GM13977 (cell line): Measurements from ENCODE around the gene CSNK2A1.

Experiments
- DNase-seq: peaks from one replicate; pipeline ENCODE4 v3.0.0; 2012; ENCODE audit warnings: low spot score
- in situ Hi-C: fragments of 300-500 bp; cut with MboI; formaldehyde crosslinking; loops from one replicate; pipeline ENCODE4 v1.12.0; 2022; ENCODE audit warnings: low sequenced_read_pairs, low pct_unique_long_range_greater_than_20kb, mixed read lengths, inconsistent platforms; ENCODE audit not compliant: unreplicated experiment
- TF ChIP-seq, protein P1 (sequence below): IDR thresholded peaks from 2 replicates; pipeline ENCODE4 v1.5.1; 2012; ENCODE audit warnings: mild to moderate bottlenecking, control low read depth; ENCODE audit not compliant: insufficient read depth; ENCODE audit errors: extremely low read depth, missing control alignments

The CSNK2A1 gene

DNA sequence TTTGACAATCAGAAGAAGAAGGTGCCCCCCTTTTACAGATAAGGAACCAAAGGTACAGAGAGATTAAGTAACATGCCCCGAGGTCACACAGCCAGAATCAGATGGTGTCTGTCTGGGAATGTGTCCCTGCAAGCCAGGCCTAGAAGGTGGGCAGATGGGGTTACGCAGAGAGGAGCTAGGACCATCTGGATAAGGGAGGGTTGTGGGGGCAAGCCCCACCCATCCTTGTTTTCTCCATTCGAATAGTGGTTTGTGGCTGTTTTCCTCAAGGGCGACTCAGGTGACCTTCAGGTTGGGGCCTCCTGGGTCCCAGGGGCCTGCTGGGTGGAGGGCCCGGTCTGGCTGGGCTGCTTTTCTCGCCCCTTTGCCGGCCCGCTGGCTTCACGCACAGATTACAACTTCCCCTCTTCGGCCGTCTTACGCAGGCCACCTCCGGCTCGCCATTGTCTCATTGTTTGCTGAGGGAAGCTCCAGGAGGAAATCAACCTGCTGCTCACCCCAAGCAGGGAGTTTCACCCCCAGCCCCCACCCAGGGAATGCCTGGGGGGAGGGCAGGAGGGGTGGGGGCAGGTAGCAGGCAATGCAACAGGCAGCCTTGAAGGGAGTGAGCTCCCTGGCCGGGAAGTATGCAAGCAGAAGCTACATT, 30.8 kb upstream of the CSNK2A1 start:
- TF ChIP-seq, protein P1, sequence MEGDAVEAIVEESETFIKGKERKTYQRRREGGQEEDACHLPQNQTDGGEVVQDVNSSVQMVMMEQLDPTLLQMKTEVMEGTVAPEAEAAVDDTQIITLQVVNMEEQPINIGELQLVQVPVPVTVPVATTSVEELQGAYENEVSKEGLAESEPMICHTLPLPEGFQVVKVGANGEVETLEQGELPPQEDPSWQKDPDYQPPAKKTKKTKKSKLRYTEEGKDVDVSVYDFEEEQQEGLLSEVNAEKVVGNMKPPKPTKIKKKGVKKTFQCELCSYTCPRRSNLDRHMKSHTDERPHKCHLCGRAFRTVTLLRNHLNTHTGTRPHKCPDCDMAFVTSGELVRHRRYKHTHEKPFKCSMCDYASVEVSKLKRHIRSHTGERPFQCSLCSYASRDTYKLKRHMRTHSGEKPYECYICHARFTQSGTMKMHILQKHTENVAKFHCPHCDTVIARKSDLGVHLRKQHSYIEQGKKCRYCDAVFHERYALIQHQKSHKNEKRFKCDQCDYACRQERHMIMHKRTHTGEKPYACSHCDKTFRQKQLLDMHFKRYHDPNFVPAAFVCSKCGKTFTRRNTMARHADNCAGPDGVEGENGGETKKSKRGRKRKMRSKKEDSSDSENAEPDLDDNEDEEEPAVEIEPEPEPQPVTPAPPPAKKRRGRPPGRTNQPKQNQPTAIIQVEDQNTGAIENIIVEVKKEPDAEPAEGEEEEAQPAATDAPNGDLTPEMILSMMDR, result no peak
- in situ Hi-C loops, result loop anchor here (25.0 kb wide), 1 partner anchor 163 kb away; no protein-coding TSS in a partner anchor
- no peak for DNase-seq

DNA sequence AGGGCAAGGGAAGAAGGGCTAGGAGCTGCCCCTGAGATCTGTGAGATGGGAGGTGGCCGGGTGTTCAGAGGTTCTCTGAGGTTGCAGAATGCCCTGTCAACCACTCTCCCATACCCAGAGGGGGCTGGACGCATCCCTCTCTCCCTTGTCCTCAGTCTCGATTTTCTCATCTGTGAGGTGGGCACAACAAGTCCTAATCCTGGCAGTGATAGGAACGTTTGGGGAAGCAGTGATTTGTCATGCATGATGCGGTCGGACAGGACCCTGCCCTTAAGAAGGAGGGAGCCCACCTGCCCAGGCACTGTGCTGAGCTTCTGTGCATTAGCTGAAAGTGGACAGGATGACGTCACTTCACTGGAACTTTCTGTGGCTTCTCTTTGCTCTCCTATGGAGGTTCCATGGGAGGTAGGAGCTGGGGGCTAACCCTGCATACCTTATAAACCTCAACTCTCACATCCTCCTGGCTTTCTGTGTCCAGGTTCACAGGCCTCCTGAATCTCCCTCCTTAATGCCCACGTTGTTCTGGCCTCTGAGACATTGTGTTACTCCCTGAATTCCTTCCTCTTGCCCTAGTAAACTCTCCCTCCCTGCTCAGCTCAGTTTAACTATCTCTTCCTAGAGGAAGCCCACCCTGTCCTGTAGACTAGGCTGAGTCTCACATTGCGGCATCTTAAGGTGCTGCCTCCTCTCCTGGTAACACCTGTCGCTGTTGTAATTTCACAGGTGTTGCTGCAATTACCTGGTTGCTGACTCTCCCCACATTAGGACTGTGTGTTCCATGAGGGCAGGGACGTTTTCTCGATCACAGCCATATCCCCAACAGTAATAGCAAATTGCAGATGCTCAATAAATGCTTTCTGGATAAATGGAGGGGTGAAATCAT, 30.1 kb upstream of the CSNK2A1 start:
- TF ChIP-seq, protein P1, result no peak
- DNase-seq, result no peak
- in situ Hi-C loops, result loop anchor here (25.0 kb wide), 1 partner anchor 164 kb away; no protein-coding TSS in a partner anchor

DNA sequence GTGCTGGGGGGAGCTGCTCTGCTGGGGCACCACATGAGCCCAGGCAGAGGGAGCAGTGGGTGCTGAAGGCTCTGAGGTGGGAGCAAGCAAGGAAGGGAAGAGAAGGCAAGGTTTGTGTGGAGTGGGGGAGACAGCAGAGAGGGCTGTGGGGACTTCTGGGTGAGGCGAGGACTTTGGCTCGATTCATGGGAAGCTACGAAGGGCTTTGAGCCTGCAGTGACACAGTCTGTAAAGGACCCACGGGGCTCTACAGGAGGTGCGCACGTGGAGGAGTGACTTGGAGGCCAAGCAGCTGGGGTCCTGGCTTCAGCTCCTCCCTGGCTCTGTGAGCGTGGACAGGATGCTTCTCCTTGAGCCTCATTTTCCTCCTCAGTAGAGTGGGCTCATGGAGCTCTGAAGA, 29.1 kb upstream of the CSNK2A1 start:
- in situ Hi-C loops, result loop anchor here (25.0 kb wide), 1 partner anchor 165 kb away; no protein-coding TSS in a partner anchor
- DNase-seq, result no peak
- TF ChIP-seq, protein P1, result no peak

DNA sequence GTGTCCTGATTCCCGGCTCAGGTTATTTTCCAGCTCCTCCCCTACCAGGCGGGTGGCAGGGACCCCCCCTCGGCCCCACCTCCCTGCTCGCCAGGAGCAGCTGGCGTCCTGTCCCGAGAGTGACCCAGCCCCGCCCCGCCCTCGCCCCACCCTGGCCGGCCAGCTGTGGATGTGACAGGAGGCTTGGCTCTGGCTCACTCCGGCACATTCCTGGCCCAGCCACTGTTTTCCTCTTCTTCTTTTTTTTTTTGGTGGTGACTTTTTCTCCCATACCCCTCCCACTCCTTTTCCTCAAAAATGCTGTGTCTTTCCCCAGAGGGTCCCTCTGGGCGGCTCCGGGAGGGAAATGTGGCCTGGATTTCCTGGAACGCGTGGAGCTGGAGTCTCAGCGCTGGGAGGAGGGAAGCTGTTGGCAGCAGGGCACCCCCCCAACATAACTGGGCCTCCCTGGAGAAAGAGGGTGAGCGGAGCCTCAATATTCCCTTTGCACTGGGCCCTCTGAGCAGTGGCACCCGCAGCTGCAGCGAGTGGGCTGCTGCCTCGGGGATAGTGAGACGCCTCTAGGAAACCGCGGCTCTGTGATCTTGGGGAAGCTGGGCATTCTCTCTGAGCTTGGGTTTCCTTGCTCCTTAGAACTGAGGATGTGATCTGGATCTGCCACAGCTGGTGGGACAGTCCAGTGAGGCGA, 28.3 kb upstream of the CSNK2A1 start:
- TF ChIP-seq, protein P1, result no peak
- in situ Hi-C loops, result loop anchor here (25.0 kb wide), 1 partner anchor 165 kb away; no protein-coding TSS in a partner anchor
- no peak for DNase-seq

DNA sequence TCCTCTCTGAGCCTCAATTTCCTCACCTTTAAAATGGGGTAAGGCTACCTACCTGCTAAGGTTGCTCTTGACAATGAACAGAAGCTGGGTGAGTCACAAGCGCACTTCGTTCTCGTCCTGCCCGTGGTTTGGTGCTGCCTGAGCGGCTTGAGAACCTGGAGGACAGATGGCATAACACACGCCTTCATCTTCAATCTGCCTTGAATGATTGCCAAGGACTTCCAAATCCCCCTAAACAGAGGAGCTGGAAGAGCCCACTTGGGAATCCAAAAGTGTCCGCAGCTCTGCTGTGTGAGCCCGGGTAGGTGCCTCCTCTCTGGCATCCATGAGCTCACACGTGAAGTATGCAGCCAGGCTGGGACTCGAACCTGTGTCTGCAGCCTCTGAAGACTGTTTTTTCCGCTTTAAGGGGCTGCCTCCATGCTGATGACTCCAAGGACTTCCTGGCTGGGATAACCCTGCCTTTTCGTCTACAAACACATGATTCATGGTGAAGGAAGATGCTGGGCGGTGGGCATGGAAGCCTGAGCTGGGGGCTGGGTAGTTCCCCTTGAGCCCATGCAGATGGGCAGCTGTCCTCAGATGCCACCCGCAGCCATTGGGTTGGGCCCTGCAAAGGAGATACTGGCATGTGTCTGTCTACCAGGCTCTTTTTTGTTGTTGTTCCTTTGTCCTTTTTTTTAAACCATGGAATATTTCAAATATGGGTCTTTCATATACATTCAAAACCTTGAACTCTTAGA, 25.3 kb upstream of the CSNK2A1 start:
- no peak for DNase-seq
- TF ChIP-seq, protein P1, result no peak
- in situ Hi-C loops, result loop anchor here (10.0 to 25.0 kb wide), 2 partner anchors 76 to 168 kb away; no protein-coding TSS in a partner anchor

DNA sequence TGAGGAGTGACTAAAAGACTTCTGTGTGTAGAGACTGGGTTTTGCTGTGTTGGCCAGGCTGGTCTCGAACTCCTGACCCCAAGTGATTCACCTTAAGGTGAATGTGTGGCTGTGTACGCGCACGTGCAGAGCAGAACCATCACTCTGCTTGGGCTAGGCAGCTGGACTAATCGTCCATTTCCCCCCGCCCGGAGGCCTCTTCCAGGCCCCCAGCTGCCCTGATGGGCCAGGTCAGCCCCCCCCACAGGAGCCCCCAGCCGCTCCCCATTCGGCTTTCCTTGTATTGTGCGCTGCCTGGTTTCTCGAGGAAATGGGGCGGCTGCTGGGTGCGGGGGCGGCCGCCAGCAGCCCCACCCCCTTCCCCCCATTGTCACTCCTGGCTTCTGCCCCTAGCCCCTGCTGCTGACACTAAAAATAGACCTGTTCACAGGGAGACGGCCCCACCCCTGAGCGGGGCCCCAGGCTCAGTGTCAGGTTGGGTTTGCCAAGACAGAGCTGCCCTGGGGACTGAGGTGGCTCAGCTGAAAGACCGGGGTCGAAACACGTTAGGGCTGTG, 24.6 kb upstream of the CSNK2A1 start:
- in situ Hi-C loops, result loop anchor here (10.0 to 25.0 kb wide), 2 partner anchors 77 to 169 kb away; no protein-coding TSS in a partner anchor
- no peak for DNase-seq
- TF ChIP-seq, protein P1, result no peak
